HG03565 (cell line): Measurements from ENCODE around the gene MOB1A.
"Not testable (repeated sequence)": the region's sequence is repeated elsewhere in the genome, so short reads cannot be mapped to it uniquely, and the experiment has no call there.

Source experiments
- ATAC-seq: cut with Tn5 transposase; IDR thresholded peaks from one replicate; pipeline ENCODE4 v1.9.1; 2021; ENCODE audit warnings: mild to moderate bottlenecking, moderate library complexity; ENCODE audit not compliant: unreplicated experiment

MOB1A gene

DNA sequence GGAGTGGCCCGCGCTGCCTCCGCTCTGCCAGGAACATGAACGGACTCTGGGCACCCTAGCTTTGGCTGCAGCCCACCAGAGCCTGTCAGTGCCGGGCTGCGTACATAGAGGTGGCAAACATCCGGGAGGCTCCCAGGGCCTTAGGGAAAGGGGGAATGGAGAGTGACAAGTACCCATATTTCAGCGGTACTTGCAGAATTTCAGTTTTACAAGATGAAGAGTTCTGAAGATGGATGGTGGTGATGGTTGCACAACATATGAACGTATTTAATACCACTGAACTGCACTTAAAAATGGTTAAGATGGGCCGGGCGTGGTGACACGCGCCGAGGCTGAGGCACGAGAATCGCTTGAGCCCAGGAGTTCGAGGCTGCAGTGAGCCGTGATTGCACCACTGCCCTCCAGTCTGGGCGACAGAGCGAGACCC, 20.6 kb upstream of the MOB1A start:
- ATAC-seq, result no peak

DNA sequence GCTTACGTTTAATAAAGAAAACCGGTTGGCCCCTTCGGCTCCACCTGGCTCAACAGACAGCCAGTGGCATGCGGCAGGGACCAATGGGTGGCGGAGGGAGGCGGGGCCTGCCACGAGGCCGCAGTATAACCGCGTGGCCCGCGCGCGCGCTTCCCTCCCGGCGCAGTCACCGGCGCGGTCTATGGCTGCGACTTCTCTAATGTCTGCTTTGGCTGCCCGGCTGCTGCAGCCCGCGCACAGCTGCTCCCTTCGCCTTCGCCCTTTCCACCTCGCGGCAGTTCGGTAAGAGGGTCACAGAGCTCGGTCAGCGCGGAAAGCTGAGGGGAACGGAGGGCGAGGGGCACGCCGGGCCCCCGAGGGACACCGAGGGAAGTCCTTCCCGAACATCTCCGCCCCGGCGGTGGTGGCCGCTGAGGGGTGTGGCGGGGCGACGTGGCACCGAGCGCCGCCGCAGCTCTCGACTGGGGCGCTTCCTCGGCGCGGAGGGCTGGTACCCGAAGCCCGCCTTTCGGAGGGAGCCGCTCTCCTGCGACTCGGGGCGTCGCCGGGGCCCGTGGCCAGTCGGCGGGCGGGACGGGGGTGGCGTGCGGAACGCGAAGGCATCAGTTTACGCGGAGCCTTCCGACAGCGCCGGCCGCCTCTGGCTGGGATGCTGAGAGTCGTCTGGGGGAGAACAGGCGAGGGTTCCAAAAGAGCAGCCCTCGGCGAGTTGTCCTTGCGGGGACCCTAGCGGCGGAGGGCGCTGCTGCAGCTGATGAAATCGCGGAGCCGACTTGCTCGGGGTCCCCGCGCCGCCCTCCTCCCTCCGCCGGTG, 20.0 kb upstream of the MOB1A start, which contains the start of gene MTHFD2:
Gene MTHFD2, plus strand, starts transcription at position 155 of the 814 bp plus-strand sequence. Its CDS starts 27 bp downstream, at position 182.
- ATAC-seq, result peak; percentile 81

DNA sequence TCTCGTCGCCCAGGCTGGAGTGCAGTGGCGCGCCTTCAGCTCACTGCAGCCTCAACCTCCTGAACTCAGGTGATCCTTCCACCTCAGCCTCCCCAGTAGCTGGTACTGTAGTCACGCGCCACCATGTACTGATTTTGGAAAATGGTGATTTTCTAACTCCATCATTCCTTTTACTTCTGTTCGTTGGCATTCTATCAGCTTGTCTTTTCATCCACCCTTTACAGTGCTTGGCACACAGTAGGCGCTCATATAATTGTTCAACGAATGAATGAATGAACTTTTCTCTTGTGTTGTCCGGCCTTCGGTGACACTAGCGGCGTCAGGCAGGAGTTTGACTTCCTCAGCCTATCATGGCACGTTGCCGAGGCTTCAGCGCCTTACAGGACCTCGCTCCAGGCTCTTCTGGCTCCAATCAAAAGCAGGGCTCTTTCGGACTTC, 19.4 kb upstream of the MOB1A start:
- no peak for ATAC-seq

DNA sequence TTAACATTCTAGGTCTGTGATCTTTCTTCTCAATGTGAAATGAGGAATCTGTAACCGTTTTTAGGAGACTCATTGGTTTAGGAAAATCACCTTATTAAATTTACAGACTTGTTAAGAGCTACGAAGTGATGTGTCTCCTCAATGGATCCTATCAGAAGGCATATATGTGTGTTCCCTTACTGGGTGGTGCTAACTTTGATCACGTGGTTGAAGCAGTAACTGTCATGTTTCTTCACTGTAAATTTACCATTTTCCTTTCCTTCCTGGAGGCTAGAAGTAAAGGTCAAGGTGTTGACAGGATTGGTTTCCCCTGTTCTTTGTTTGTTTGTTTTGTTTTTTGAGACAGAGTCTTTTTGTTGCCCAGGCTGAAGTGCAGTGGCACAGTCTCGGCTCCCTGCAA, 18.4 kb upstream of the MOB1A start:
- no peak for ATAC-seq

DNA sequence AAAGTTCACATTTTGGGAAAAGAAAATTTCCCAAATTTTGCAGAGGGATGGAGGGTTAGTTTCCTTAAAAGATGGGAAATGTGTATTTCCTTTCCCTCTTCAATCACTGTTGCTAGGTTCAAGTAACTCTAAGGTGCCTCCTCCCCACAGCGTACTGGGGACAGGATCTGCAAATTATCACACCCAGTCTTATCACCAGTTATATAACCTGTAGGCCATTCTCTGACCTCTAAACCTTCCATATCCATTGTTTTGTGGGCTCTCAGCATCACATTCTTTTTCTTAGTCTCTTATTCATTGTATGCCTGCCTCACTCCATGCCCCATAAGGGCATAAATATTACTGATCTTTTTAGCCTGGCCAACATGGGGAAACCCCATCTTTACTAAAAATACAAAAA, 16.1 kb upstream of the MOB1A start:
- ATAC-seq, result no peak

DNA sequence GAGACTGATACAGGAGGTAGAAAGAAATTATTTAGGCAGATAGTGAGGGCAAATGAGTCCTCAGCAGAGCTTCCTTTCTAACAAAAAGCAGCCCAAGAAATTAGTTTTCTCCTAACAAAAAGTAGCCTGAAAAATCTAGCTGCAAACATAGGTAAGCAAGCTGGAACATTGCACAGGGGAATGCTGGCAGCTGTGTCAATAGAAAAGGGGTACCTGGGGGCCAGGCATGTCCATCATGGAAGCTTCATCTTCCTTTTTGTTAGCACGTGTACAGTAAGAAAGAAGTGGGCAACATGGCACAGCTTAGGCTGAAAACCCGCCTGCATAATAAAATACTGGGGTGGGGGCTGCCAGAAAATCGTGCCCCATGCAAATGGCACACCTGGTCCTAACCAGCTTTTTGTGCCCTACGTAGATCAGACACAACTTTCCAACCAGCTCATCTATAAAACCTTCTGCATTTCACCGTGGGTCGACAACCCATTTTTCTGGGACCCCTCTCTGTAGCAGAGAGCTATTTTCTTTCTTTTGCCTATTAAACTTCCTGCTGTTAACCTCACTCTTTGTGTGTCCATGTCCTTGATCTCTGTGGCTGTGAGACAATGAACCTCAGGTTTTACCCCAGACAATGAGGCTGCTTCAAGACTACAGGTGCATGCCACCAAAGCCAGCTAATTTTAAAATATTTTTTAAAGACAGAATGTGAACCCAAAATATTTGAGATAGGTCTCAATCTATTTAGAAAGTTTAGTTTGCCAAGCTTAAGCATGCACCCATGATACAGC, 13.1 kb upstream of the MOB1A start:
- ATAC-seq, result no peak

DNA sequence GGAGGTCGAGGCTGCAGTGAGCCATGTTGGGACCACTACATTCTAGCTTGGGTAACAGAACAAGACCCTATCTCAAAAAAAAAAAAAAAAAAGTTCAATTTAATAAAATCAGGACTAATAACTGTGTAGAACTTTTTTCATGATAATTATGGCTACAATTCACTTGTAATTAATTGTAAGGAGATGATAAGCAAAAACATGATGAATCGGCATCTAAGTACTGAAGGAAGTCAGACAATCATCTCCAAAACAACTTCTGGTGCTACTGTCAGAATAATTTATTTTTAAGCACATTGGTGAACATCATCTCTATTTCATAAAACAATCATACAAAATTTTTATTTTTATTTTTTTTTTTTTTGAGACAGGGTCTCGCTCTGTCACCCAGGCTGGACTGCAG, 10.0 kb upstream of the MOB1A start:
- no peak for ATAC-seq

DNA sequence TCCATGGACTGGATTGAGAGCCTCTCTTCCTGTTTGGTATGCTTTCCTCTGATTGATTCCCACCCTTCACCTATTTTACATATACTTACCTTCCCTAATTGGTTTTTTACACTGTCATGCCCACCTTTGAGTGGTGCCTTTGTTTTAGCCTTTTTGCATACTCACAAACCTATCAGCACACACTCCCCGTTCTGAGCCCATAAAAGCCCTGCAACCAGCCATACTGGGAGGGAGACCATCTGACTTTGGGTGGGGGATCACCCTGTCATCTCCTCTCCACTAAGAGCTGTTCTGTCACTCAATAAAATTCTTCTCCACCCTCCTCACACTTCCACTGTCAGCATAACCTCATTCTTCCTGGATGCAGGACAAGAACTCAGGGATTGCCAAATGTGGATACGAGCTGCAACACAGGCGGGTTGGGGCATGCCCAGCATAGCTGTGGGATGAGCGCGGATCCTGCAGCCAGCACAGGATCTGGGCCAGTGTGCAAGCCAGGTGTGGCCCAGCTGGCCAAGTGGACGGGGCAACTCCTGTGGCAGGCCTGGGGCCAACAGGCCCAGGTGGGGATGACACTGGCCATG, 9.4 kb upstream of the MOB1A start:
- no peak for ATAC-seq

DNA sequence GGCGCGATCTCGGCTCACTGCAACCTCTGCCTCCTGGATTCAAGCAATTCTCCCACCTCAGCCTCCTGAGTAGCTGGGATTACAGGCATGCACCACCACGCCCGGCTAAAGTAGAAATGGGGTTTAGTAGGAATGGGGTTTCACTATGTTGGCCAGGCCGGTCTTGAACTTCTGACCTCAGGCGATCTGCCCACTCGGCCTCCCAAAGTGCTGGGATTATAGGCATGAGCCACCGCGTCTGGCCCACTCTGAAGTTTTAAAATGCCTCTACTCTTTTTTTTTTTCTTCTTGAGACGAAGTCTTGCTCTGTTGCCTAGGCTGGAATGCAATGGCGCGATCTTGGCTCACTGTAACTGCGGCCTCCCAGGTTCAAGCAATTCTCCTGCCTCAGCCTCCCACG, 8.0 kb upstream of the MOB1A start:
- not testable (repeated sequence) for ATAC-seq

DNA sequence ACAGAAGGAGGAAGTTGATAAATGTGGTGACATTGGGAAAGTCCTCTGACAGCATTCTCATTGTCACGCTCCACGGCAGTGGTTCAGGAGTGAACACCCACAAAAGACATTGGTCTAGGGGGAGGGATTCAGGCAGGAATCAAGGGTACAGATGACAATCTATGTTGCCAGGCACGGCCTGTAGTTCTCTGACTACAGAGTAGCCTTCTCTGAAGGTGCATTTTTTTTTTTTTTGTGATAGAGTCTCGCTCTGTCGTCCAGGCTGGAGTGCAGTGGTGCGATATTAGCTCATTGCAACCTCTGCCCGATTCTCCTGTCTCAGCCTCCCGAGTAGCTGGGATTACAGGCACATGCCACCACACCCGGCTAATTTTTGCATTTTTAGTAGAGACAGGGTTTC, 7.4 kb upstream of the MOB1A start:
- peak; percentile 53 for ATAC-seq

DNA sequence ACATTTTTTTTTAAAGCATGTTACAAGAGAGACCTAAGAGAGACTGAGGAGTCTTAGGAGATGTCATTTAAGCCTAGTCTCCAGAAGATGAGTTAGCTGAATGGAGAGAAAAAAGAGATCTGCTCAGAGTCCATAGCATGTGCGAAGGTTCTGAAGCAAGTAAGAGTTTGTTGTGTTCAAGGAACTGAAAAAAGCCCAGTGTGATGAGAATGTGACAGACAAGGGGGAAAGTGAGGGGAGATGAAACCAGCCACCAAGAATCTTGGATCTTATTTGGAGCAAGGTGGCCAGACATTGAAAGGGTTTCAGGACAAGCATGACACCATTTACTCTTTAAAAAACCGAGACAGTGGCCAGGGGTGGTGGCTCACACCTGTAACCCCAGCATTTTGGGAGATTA, 5.2 kb upstream of the MOB1A start:
- no peak for ATAC-seq

DNA sequence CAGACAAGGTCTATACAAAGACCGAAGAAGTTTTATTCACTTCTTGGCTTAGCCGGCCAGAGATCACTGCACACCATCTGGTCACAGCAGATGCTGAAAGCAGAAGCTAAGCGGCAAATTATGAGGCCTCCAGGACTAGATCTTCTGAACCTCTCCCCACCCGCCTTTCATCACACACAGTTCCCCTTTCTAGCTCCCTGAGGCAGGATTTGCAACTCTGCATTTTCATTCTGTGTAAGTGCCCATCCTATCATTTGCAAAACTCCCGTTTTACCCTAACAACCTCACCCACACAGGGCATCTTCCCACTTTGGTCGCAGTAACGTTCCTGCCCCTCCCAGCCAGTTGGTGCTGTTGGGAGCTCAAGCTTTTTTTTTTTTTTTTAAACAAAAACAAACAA, 3.1 kb upstream of the MOB1A start:
- peak; percentile 28 for ATAC-seq

DNA sequence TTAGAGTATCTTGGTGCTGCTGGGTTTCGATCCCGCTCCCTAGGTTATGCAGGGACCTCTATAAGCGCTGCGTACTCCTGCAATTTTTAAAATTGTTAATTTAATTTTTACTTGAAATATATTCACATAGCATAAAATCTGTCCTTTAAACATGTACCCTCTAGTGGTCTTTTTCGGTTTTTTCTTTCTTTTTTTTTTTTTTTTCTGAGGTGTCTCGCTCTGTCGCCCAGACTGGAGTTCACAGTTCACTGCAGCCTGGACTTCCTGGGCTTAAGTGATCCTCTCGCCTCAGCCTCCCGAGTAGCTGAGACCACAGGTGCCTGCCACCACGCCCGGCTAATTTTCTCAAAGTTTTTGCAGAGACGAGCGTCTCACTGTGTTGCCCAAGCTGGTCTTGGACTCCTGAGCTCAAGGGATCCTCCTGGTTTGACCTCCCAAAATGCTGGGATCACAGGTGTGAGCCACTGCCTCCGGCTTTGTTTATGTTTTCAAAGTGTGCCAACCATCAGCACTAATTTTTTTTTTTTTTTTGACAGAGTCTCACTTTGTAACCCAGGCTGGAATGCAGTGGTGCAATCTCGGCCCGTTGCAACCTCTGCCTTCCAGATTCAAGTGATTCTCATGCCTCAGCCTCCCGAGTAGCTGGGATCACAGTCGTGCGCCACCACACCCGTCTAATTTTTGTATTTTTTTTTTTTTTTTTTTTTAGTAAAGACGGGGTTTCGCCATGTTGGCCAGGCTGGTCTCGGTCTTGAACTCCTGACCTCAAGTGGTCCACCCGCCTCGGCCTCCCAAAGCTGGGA, 585 bp upstream of the MOB1A start:
- ATAC-seq, result peak; percentile 3

DNA sequence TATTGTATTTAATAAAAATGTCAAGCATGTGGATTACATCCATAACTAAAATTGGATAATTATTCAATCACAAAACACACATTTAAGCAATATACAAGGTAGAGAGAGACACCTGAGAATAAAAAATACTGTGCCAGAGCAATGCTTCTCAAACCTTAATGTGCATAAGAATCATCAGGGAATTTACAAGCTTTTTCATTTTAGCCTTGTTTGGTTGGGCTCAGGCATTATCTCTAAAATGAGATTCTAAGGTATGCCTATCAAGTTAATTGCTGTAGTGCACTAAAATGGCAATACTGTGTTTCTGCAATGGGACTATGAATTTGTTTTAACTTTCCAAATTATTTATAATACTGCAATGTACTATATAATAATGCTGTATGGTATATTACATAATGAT, 983 bp downstream of the MOB1A start:
- no peak for ATAC-seq

DNA sequence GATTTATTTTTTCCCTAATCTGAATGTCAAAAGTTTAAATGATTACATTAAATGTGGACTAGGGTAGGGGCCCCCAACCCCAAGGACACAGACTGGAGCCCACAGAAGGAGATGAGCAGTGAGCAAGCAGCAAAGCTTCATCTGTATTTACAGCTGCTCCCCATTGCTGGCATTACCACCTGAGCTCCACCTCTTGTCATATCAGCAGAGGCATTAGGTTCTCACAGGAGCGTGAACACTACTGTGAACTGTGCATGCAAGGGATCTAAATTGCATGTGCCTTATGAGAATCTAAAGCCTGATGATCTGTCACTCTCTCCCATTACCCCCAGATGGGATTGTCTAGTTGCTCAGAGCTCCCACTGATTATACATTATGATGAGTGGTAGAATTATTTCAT, 3.8 kb downstream of the MOB1A start:
- no peak for ATAC-seq

DNA sequence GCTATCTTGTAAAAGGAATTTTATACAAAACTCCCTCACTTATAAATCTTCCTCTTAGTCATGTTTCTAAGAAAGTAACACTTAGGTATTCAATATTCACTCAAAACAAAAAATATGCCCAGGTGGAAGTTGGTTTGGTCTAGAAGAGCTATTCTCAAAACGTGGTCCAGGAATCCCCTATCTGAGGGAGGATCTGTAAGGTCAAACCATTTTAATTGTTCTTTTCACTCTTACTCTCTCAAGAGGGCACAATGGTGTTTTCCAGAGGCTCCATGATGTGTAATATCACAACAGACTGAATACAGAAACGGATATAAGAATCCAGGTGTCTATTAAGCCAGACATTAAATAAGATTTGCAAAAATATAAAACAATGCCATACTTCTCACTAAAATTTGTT, 9.9 kb downstream of the MOB1A start:
- ATAC-seq, result peak; percentile 61

DNA sequence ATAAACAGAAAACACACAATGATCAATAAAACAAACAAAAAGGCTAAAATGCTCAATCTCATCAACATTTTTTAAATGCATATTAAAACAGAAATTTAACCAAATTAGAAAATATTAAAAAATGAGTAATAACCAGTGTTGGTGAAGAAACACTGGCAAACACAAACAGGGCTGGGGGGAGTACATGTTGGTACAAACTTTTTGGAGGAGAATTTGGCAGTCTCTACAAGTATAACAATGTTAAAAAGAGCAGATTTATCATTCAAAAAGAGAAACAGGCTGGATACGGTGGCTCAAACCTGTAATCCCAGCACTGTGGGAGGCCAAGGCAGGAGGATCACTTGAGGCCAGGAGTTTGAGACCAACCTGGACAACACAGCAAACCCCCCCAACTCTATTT, 13.9 kb downstream of the MOB1A start:
- no peak for ATAC-seq

DNA sequence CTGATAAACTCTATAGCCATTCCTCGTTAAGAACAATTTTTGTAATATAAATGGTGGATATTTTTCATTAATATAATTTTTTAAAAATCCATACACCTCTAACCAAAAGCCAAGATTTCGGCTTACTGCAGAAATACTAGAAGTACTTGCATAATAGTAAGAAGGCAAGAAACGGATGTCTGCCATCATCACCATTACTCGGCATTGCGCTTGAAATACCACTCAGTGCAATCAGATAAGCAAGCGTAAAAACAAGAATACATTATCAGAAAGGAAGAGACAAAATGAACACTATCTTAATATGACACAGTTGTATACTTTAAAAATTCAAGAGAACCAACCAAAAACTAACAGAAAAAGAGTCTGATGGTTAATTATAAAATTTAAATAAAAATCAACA, 15.7 kb downstream of the MOB1A start:
- no peak for ATAC-seq

DNA sequence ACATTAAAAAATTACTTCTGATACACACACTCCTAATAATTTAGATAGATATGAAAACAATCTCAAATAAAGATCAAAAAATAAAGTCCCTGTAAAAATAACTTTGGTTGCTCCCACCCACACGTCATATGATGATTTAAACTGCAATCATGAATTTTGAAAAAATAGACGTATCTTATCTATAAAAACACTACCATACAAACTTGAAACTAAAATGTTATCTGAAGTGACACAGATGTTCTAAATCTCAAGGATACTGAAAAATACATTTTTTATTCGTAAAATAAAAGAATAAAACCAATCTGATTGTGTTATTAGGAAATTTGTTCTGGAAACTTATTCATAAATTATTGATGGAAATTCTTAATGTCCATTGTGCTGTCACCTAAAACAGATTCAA, 22.8 kb downstream of the MOB1A start:
- ATAC-seq, result no peak

DNA sequence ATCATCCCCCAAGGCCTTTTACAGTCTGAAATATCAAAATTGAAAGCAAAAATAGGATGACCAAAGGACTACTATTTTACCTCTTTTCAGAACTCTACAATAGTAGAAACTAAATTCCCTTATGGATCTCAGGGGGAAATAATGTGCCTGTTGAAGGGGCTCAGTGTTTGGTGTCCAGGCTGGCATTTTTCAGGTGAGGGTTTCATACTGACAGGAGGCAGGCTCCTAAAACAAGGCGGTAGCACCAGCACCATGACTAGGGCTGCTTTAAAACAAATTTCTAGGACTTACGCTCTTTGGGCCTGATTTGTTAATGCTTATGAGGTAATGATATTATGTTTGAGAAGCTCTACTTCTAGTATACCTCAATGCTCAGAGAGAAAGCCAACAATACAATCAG, 25.7 kb downstream of the MOB1A start:
- ATAC-seq, result no peak
